ENCODE data around the gene PTPRR.

The PTPRR gene

DNA sequence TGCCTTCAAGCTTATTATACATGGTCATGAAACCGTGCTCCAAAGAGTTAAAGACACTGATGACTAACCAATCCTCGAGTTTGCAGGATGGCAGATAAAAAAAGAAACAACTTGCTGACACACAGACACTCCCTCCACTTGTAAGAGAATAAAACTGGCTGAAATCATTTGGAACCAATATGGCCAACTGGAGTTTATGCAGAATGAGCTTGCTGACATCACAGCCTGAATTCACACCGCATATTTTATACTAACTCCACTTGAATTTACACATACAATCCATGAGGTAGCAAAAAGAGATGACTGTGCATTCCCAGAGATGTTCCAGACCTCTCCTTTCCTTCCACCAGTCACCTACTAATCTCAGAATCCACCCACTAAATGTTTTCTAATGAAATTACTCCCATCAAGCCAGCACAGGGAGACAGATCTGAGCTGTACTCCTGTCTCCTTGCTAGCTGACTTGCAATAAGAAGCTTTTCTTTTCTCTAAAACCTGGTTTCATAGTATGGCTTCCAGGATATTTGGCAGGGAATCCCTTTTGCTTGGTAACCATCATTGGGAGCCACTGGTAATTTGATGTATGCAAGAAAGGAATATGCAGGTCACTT lies 15.8 kb upstream of the PTPRR start:
- H3K4me3 ChIP-seq (ENCODE audit: control insufficient read depth, low read depth, low read length): no peak overlapping the region
- DNase-seq (ENCODE audit: low read depth): peak; percentile 19
- TF ChIP-seq, protein P1, sequence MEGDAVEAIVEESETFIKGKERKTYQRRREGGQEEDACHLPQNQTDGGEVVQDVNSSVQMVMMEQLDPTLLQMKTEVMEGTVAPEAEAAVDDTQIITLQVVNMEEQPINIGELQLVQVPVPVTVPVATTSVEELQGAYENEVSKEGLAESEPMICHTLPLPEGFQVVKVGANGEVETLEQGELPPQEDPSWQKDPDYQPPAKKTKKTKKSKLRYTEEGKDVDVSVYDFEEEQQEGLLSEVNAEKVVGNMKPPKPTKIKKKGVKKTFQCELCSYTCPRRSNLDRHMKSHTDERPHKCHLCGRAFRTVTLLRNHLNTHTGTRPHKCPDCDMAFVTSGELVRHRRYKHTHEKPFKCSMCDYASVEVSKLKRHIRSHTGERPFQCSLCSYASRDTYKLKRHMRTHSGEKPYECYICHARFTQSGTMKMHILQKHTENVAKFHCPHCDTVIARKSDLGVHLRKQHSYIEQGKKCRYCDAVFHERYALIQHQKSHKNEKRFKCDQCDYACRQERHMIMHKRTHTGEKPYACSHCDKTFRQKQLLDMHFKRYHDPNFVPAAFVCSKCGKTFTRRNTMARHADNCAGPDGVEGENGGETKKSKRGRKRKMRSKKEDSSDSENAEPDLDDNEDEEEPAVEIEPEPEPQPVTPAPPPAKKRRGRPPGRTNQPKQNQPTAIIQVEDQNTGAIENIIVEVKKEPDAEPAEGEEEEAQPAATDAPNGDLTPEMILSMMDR (conservative IDR thresholded peaks at IDR 0.05; ENCODE audit: control insufficient read depth, insufficient read depth, low read depth, low read length): no peak

DNA sequence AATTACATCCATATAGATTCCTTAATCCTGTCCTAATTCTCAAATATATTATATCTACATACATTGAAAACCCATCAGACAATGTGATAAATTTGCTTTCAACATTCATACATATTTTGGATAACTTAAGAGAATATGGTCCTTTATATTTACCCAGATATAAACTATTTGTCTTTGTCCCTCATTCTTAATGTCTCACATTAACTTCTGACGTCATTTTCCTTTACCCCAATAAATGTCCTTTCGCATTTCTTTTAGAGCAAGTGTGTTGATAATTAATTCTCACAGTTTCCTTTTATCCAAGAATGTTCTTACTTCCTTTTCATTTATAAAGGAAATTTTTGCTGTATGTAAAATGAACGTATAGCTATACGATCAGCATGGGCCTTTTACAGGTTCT lies 12.6 kb upstream of the PTPRR start:
- TF ChIP-seq, protein P1 (conservative IDR thresholded peaks at IDR 0.05; ENCODE audit: control insufficient read depth, insufficient read depth, low read depth, low read length): no peak
- H3K4me3 ChIP-seq (ENCODE audit: control insufficient read depth, low read depth, low read length): no peak overlapping the region
- no peak for DNase-seq (ENCODE audit: low read depth)

DNA sequence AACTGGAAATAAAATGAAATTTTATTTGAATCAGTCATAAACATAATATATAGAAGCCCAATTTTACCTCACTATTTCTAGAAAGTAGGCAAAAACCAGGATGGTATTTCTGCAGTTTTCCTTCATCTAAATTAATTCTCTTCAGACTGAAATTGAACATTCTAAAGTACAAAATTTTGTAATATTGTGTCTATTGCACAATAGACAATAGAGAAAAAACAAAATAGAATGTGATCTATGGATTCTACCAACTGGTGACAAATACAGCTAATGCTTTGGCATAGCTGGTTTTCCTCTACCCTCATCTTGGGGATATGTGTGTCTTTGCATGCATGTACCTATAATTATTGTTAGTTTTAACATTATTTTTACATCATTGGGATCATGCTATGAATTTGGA lies 8.5 kb upstream of the PTPRR start:
- TF ChIP-seq, protein P1 (conservative IDR thresholded peaks at IDR 0.05; ENCODE audit: control insufficient read depth, insufficient read depth, low read depth, low read length): no peak
- no peak for DNase-seq (ENCODE audit: low read depth)
- no peak overlapping the region for H3K4me3 ChIP-seq (ENCODE audit: control insufficient read depth, low read depth, low read length)

DNA sequence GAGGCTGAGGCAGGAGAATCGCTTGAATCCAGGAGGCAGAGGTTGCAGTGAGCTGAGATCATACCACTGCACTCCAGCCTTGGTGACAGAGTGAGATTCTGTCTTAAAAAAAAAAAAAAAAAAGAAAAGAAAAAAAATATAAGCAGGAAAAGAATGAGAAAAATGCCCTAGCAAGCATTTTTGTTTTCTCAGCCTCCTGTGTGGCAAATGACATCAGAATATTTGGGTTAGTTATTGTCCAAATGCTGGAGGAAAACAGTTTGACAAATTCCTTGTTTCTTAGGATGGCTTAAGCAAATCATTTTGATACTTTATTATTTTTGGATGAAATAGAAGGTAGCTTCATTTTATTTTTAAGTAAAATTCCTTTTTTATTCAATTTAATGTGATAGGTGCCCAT lies 7.5 kb upstream of the PTPRR start:
- DNase-seq (ENCODE audit: low read depth): no peak
- TF ChIP-seq, protein P1 (conservative IDR thresholded peaks at IDR 0.05; ENCODE audit: control insufficient read depth, insufficient read depth, low read depth, low read length): no peak
- H3K4me3 ChIP-seq (ENCODE audit: control insufficient read depth, low read depth, low read length): no peak overlapping the region

DNA sequence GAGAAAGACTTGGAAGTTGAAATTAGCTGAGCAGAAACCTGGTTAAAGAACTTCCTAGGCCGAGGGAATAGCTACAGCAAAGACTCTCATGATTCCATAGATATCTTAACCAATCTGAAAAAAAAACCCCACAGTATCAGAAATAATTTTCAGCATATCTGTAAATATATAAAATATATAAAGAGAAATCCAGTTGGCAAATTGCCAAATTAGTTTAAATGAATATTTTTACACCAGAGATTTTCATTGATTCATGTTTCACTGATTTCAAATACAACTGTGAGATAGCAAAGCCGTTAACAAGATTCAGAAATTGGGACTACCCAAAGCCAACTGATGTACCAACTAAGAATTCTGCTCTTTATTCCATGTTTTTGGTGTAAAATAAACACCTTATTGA lies 6.8 kb upstream of the PTPRR start:
- DNase-seq (ENCODE audit: low read depth): no peak
- H3K4me3 ChIP-seq (ENCODE audit: control insufficient read depth, low read depth, low read length): no peak overlapping the region
- TF ChIP-seq, protein P1 (conservative IDR thresholded peaks at IDR 0.05; ENCODE audit: control insufficient read depth, insufficient read depth, low read depth, low read length): no peak

DNA sequence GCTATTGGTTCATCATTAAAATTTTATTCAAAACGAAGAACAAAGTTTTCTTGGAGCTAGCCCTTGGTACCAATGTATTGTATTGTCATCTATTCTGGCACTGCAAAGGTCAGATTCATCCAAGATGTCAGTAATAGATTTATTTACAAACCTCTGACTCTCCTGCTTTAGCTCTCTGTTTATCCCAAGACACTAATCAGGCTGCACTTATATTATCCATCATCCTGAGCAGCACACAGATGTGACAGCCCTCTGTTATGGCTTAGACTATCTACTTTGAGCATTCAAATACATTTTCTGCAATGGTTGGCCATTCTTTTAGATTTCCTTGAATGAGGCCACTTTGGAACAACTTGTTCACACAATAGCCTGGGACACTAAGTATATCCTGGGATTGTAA lies 5.0 kb upstream of the PTPRR start:
- no peak overlapping the region for H3K4me3 ChIP-seq (ENCODE audit: control insufficient read depth, low read depth, low read length)
- DNase-seq (ENCODE audit: low read depth): no peak
- TF ChIP-seq, protein P1 (conservative IDR thresholded peaks at IDR 0.05; ENCODE audit: control insufficient read depth, insufficient read depth, low read depth, low read length): no peak

DNA sequence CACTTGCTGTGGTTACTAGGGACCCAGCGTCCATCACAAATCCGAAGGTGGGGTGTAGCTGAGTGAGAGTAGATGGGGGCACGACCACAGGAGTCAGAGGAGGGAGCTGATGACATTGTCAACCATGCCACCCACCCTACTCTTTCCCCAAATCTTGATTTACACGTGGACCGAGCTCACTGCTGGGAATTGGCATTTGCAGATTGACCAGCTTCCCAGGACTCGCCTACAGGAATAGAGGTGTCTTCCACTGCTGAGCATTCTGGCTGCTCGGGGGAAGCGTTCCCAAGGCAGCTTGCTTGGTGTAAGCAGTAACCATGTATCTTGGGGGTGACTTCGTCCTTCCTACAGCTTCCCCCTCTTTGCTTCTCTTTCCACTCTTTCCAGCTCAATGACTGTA lies 353 bp upstream of the PTPRR start:
- H3K4me3 ChIP-seq (ENCODE audit: control insufficient read depth, low read depth, low read length): no peak overlapping the region
- TF ChIP-seq, protein P1 (conservative IDR thresholded peaks at IDR 0.05; ENCODE audit: control insufficient read depth, insufficient read depth, low read depth, low read length): no peak
- no peak for DNase-seq (ENCODE audit: low read depth)

All from fibroblast of mammary gland (primary cell).